ENCODE measurements around the gene ZNF48.
"Not testable (repeated sequence)": the region's sequence is repeated elsewhere in the genome, so short reads cannot be mapped to it uniquely, and the experiment has no call there.

The ZNF48 gene

DNA sequence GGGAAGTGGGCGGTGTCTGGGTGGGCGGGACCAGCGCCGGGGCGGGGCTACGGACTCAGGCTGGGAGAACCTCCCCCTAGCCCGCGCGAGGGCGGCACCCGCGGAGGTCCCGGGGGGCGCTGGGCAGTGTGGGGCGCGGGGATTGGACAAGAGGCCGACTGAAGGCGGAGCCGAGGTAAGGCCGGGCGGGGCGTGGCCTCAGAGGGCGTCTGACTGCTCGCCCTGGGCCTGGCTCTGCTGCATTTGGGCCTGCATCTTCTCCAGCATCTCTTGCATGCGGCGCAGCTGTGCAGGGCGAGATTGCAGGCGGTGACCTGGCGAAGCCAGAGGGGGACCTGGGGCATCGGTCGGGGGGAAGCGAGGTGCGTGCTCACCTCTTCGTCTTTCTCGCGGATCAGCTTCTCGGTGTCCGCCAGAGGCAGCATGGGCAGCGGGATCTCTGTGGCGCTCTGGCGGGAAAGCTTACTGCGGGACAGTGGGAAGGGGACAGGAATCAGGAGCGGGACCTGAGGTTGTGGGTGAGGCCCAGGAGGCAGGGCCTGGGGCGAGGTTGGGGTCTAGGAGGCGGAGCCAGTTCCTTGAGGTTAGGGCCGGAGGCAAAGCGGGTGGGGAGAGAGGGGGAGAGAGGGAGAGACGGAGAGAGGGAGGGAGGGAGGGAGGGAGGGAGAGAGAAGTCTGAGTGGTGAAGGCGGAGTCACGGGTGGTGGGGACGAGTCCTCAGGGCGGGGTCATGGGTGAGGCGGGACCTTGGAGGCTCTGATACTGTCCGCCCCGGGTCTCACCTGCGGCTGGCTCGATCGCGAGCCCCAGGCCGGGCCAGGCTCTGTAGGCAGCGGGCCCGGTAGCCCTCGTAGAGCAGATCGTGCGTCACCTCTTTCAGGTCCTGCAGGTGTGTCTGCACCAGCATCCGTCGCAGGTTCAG is 16.7 kb upstream of the ZNF48 start:
- peak; percentile 99 for DNase-seq (ENCODE audit: low spot score)

GRCh38 chr16:30379158-30379783 is 15.9 kb upstream of the ZNF48 start:
- DNase-seq (ENCODE audit: low spot score), result no peak

DNA sequence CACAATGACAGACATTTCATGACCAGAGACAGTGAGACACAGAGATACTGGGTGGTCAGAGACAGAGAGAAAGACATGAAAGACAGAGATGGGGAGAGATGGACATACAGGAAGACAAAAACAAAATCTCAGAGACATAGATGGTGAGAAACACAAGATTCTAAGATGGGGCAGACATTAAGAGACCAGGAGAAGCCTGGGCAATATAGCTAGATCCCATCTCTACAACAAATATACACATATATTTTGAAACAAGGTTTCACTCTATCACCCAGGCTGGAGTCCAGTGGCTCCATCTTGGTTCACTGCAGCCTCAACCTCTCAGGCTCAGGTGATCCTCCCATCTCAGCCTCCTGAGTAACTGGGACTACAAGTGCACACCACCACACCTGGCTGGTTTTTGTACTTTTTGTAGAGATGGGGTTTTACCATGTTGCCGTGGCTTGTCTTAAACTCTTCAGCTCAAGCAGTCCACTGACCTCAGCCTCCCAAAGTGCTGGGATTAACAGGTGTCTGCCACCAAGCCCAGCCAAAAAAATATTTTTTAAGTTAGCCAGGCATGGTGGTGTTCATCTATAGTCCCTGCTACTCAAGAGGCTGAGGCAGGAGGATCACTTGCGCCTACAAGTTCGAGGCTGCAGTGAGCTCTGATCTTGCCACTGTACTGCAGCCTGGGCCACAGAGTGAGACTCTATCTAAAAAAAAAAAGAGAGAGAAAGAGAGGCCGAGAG is 15.0 kb upstream of the ZNF48 start:
- DNase-seq (ENCODE audit: low spot score), result no peak

GRCh38 chr16:30380803-30381208 is 14.4 kb upstream of the ZNF48 start:
- DNase-seq (ENCODE audit: low spot score), result no peak

- DNase-seq (ENCODE audit: low spot score), result no peak
Measured at GRCh38 chr16:30381291-30382041, 13.8 kb upstream of the ZNF48 start.

DNA sequence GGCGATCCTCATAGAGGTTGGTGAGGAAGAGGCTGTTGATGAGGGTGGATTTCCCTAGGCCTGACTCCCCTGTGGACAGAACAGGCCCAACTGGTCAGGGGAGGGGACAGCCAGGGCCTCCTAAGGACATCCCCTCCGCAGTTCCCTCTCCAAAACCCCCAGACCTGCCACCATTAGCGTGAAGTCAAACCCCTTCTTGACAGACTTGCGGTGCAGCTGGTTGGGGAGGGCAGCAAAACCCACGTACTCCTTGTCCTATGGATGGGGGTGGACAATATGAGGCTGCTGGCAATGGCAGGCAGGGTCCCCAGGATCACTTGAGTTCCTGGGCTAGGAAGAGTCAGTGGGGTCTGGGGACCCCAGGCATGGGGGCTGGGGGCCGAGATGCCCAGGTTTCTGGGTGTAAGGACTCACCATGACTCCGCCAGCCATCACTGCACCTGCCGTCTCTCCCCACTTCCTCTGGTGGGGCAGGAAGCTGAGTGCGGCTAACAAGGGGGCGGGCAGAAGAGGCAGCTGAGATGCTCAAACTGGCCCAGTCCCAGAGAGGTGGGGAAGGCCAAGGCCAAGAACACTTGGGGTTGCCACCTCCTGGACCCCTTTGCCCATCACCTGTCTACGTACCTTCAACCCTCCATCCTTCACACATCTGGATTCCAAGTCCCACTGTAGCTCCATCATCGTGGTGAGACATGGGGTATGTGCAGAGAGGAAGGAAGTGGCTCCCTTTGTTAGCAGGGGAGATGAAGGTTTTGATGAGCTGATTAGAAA is 12.9 kb upstream of the ZNF48 start, which contains the start of gene SEPTIN1:
Gene SEPTIN1, minus strand, starts transcription at position 451 of the 771 bp plus-strand sequence. Its CDS starts 19 bp downstream, at position 432.
- DNase-seq (ENCODE audit: low spot score), result no peak

DNA sequence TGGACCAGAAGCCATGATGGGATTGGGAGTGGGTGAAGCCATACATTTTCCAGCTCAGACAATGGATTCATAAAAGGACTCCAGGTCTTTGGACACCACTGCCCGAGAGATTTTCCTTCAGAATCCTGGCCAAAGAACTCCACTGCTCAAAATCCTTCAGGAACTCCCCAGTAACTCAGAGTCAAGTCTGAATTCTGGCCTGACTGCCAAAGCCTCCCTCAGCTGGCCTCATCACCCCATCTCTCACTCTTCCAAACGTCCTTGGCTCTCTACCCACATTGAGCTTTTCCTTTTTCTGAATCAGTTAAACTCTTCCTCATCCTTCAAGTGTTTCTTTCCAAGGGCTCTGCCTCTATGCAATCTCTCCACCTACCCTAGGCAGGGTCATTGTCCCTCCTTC is 11.7 kb upstream of the ZNF48 start:
- no peak for DNase-seq (ENCODE audit: low spot score)

- DNase-seq (ENCODE audit: low spot score), result no peak
Measured at GRCh38 chr16:30394592-30395154, 547 bp upstream of the ZNF48 start.

- no peak for DNase-seq (ENCODE audit: low spot score)
Measured at GRCh38 chr16:30395992-30396585, 869 bp downstream of the ZNF48 start.

GRCh38 chr16:30396627-30397026 is 1.4 kb downstream of the ZNF48 start:
- not testable (repeated sequence) for DNase-seq (ENCODE audit: low spot score)

GRCh38 chr16:30397056-30397455 is 1.8 kb downstream of the ZNF48 start:
- DNase-seq (ENCODE audit: low spot score), result no peak

GRCh38 chr16:30397776-30398660 is 2.8 kb downstream of the ZNF48 start:
- DNase-seq (ENCODE audit: low spot score), result no peak

DNA sequence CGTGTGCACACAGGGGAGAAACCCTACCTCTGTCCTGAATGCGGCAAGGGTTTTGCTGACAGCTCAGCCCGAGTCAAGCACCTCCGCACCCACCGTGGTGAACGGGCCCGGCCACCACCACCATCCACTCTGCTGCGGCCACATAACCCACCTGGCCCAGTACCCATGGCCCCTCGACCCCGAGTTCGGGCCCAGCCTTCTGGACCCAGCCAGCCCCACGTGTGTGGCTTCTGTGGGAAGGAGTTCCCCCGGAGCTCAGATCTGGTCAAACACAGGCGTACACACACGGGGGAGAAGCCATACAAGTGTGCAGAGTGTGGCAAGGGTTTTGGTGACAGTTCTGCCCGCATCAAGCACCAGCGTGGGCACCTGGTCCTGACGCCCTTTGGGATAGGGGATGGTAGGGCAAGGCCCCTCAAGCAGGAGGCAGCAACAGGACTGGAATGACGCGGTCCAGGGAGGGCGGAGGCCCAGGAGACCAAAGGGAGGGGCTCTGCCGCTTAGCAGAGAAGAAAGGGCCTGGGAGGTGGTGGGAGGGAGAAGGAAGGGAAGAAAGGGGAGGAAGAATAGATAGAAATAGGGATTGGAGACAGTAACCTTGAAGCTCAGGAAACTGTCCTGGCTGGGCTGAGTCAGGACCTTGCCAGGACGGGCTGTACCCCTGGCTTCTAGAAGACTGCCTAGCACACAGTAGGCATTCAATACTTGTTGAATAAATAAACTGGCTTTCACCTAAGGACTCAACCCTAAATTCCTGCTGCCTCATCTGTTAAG is 3.6 kb downstream of the ZNF48 start:
- DNase-seq (ENCODE audit: low spot score), result no peak

GRCh38 chr16:30399435-30400186 is 4.4 kb downstream of the ZNF48 start:
- DNase-seq (ENCODE audit: low spot score), result no peak

- no peak for DNase-seq (ENCODE audit: low spot score)
Measured at GRCh38 chr16:30401768-30402425, 6.7 kb downstream of the ZNF48 start.

GRCh38 chr16:30406795-30407101 is 11.5 kb downstream of the ZNF48 start:
- DNase-seq (ENCODE audit: low spot score), result no peak

GRCh38 chr16:30407102-30407803 is 12.0 kb downstream of the ZNF48 start, which contains the start of gene ZNF771:
Gene ZNF771, plus strand, starts transcription at chr16:30407606. Its CDS starts 448 bp downstream, at chr16:30408054.
- DNase-seq (ENCODE audit: low spot score), result peak; percentile 94
